K562 (cell line): ENCODE measurements around the gene BEST4. TPM values are rescaled to one million over a fixed set of nuclear protein-coding genes. Genes with fewer than 3 reads are reported as not detected.
A peak's percentile ranks its signal among the peaks of the same experiment; 100 is the strongest.

Experiments
- CEBPG ChIP-seq, 3 experiments: fragments of 200-800 bp in 1 of 3; sonication (Bioruptor generic) in 1 of 3; sonication (generic) in 1 of 3; formaldehyde crosslinking in 1 of 3; IDR thresholded peaks in 2 of 3; conservative IDR thresholded peaks in 1 of 3; 2 replicates each; pipeline versions ENCODE4 v1.6.1 to v1.8.0; 2016 to 2022; ENCODE audit warnings: missing compliant biosample characterization in 2 of 3, missing genetic modification characterization in 2 of 3, mild to moderate bottlenecking in 1 of 3, missing genetic modification reagents in 1 of 3
- EGR1 ChIP-seq: fragments of 450-650 bp; conservative IDR thresholded peaks from 2 replicates; pipeline ENCODE4 v1.6.1; 2017; ENCODE audit warnings: mild to moderate bottlenecking
- HDAC8 ChIP-seq: fragments of 450-650 bp; IDR thresholded peaks from 2 replicates; pipeline ENCODE4 v1.6.1; 2016; ENCODE audit warnings: mild to moderate bottlenecking, missing genetic modification characterization, moderate library complexity, missing compliant biosample characterization
- HMG20A ChIP-seq: fragments of 450-650 bp; formaldehyde crosslinking; conservative IDR thresholded peaks from 2 replicates; pipeline ENCODE4 v1.4.0; 2020; ENCODE audit warnings: mild to moderate bottlenecking, mixed read lengths
- MECOM ChIP-seq: fragments of 250-450 bp; sonication (Bioruptor Pico); IDR thresholded peaks from 2 replicates; pipeline ENCODE4 v1.8.0; 2022; ENCODE audit warnings: inconsistent platforms
- NFRKB ChIP-seq: fragments of 450-650 bp; IDR thresholded peaks from 2 replicates; pipeline ENCODE4 v1.6.1; 2016; ENCODE audit warnings: low read depth
- PHF20 ChIP-seq: fragments of 450-650 bp; IDR thresholded peaks from 2 replicates; pipeline ENCODE4 v1.6.1; 2018; ENCODE audit not compliant: partially characterized antibody
- RBM22 ChIP-seq: fragments of 200-400 bp; formaldehyde crosslinking; IDR thresholded peaks from 2 replicates; pipeline ENCODE4 v1.6.1; 2018; ENCODE audit warnings: low read length, low read depth; ENCODE audit not compliant: poor library complexity, severe bottlenecking
- ZBTB2 ChIP-seq: fragments of 450-650 bp; IDR thresholded peaks from 2 replicates; pipeline ENCODE4 v1.6.1; 2016; ENCODE audit warnings: antibody characterized with exemption
- ZBTB26 ChIP-seq: fragments of 450-650 bp; formaldehyde crosslinking; IDR thresholded peaks from 2 replicates; pipeline ENCODE4 v1.4.0; 2022; ENCODE audit warnings: missing genetic modification characterization
- ZFX ChIP-seq: sonication (generic); formaldehyde crosslinking; IDR thresholded peaks from 2 replicates; pipeline ENCODE4 v1.8.0; 2022; ENCODE audit warnings: mild to moderate bottlenecking, missing genetic modification reagents, moderate library complexity
- ZNF395 ChIP-seq: fragments of 200-800 bp; sonication (Bioruptor generic); IDR thresholded peaks from 2 replicates; pipeline ENCODE4 v1.6.1; 2017; ENCODE audit warnings: missing genetic modification characterization, missing compliant biosample characterization
- ZNF407 ChIP-seq: fragments of 450-650 bp; IDR thresholded peaks from 2 replicates; pipeline ENCODE4 v1.6.1; 2016; ENCODE audit warnings: low read depth
- ZNF75A ChIP-seq: fragments of 450-650 bp; formaldehyde crosslinking; IDR thresholded peaks from 2 replicates; pipeline ENCODE4 v1.4.0; 2020; ENCODE audit warnings: mild to moderate bottlenecking
- polyA plus RNA-seq, 8 experiments: library from polyadenylated mRNA; depleted of rRNA in 4 of 8; stranded (reverse) in 5 of 8; unstranded in 3 of 8; fragments of >200 nt; fragmentation: Nextera tagmentation in 2 of 8; fragmentation: Illumina TruSeq in 1 of 8; extraction: Ambion mirVana in 2 of 8; extraction: Trizol in 1 of 8; gene quantifications; 2 replicates each; pipeline versions ENCODE4 v1.2.1 to v1.2.3, GENCODE V29; 2011 to 2014; ENCODE audit warnings: inconsistent platforms in 1 of 8, missing spikeins in 1 of 8
- total RNA-seq, 7 experiments: library from RNA; depleted of rRNA in 6 of 7; stranded (reverse); fragments of >200 nt in 6 of 7; fragmentation: Illumina TruSeq in 2 of 7; extraction: Trizol in 2 of 7; gene quantifications; 2 replicates each; pipeline versions ENCODE4 v1.2.1 to v1.2.3, GENCODE V29; 2011 to 2021; ENCODE audit warnings: low replicate concordance in 1 of 7

Gene BEST4
- total and polyA plus RNA-seq, 9 of the 15 experiments (the other 6 are each of a cell fraction or from before 2014, with no cell fraction given), result 0.07 to 0.11 TPM; not detected in 7

- TF ChIP-seq ZNF407 (no peak), ZNF395 (CRISPR knock-in tag) (no peak), PHF20 (no peak), MECOM (no peak), HDAC8 (tag) (peak; percentile 73; the same call in 1 of the 2 replicates), ZBTB26 (no peak), ZBTB2 (peak; percentile 65), CEBPG (CRISPR knock-in tag; IDR thresholded peaks at IDR 0.05) (no peak; the same call in 1 of the 2 replicates), CEBPG (tag; conservative IDR thresholded peaks at IDR 0.05 in 1 of 2, IDR thresholded peaks at IDR 0.05 in 1 of 2) (no peak), ZFX (peak; percentile 33), ZNF75A (CRISPR knock-in tag) (no peak), HMG20A (CRISPR knock-in tag) (no peak), NFRKB (peak; percentile 67; the same call in 1 of the 2 replicates), RBM22 (no peak), EGR1 (peak; percentile 79; the same call in 1 of the 2 replicates)
These were observed 32.6 kb upstream of the BEST4 start (continued) for GRCh38 chr1:44820328-44821239.
